ENCODE results near the gene YAP1.

Gene YAP1

GRCh38 chr11:102158164-102158735, 48.0 kb downstream of the YAP1 start:
- H3K4me1 ChIP-seq (ENCODE audit: control insufficient read depth in 1 of 2, insufficient read depth in 1 of 2, low read depth in 1 of 2, low read length in 1 of 2): no peaks in the 10 kb centered on the region
- H3K27ac ChIP-seq: no peak overlapping the region

GRCh38 chr11:102163368-102163767, 53.1 kb downstream of the YAP1 start:
- Histone ChIP-seq H3K4me1 (ENCODE audit: control insufficient read depth in 1 of 2, insufficient read depth in 1 of 2, low read depth in 1 of 2, low read length in 1 of 2) (no peaks in the 10 kb centered on the region), H3K9me3 (no peaks in the 10 kb centered on the region), H3K27ac (no peak overlapping the region), H3K4me3 (ENCODE audit: low read depth in 1 of 2, low read length in 1 of 2) (no peak overlapping the region), H3K36me3 (no peaks in the 10 kb centered on the region), H3K27me3 (no peaks in the 10 kb centered on the region)
- no peak for TF ChIP-seq CTCF (IDR thresholded peaks at IDR 0.05)

More at GRCh38 chr11:102158164-102158735, 48.0 kb downstream of the YAP1 start:
- no peak overlapping the region for H3K4me3 ChIP-seq (ENCODE audit: low read depth in 1 of 2, low read length in 1 of 2)
- no peak for TF ChIP-seq CTCF (IDR thresholded peaks at IDR 0.05)
- no peaks in the 10 kb centered on the region for H3K9me3 ChIP-seq
- H3K27me3 ChIP-seq: no peaks in the 10 kb centered on the region
- H3K36me3 ChIP-seq: no peaks in the 10 kb centered on the region

GRCh38 chr11:102166175-102167064, 56.2 kb downstream of the YAP1 start:
- H3K9me3 ChIP-seq: no peaks in the 10 kb centered on the region
- no peaks in the 10 kb centered on the region for H3K4me1 ChIP-seq (ENCODE audit: control insufficient read depth in 1 of 2, insufficient read depth in 1 of 2, low read depth in 1 of 2, low read length in 1 of 2)
- no peak for TF ChIP-seq CTCF (IDR thresholded peaks at IDR 0.05)
- H3K4me3 ChIP-seq (ENCODE audit: low read depth in 1 of 2, low read length in 1 of 2): no peak overlapping the region
- H3K27me3 ChIP-seq: no peaks in the 10 kb centered on the region
- no peak overlapping the region for H3K27ac ChIP-seq
- H3K36me3 ChIP-seq: no peaks in the 10 kb centered on the region

- no peak for TF ChIP-seq CTCF (IDR thresholded peaks at IDR 0.05)
- no peaks in the 10 kb centered on the region for H3K36me3 ChIP-seq
- no peak overlapping the region for H3K4me3 ChIP-seq (ENCODE audit: low read depth in 1 of 2, low read length in 1 of 2)
- H3K27ac ChIP-seq: no peak overlapping the region
- no peaks in the 10 kb centered on the region for H3K9me3 ChIP-seq
- no peaks in the 10 kb centered on the region for H3K4me1 ChIP-seq (ENCODE audit: control insufficient read depth in 1 of 2, insufficient read depth in 1 of 2, low read depth in 1 of 2, low read length in 1 of 2)
- H3K27me3 ChIP-seq: peaks cover 3% of the 10 kb centered on the region
Measured at GRCh38 chr11:102168481-102168880, 58.2 kb downstream of the YAP1 start.

GRCh38 chr11:102171101-102171500, 60.9 kb downstream of the YAP1 start:
- TF ChIP-seq CTCF (IDR thresholded peaks at IDR 0.05): no peak
- no peak overlapping the region for H3K27ac ChIP-seq
- no peaks in the 10 kb centered on the region for H3K9me3 ChIP-seq
- no peaks in the 10 kb centered on the region for H3K36me3 ChIP-seq
- H3K4me3 ChIP-seq (ENCODE audit: low read depth in 1 of 2, low read length in 1 of 2): no peak overlapping the region
- H3K4me1 ChIP-seq (ENCODE audit: control insufficient read depth in 1 of 2, insufficient read depth in 1 of 2, low read depth in 1 of 2, low read length in 1 of 2): no peaks in the 10 kb centered on the region
- H3K27me3 ChIP-seq: peaks cover 3% of the 10 kb centered on the region
